SU-DHL-6 (cell line): ENCODE results near the gene SLC25A29.

Source experiments
- H2AFZ ChIP-seq: fragments of 200-600 bp; sonication (generic); 2 replicates; pipeline ENCODE4 v1.6.1; 2014; ENCODE audit warnings: low read depth, mild to moderate bottlenecking, moderate library complexity, mixed read lengths, antibody characterized with exemption, low read length; ENCODE audit not compliant: severe bottlenecking
- H3F3A ChIP-seq: fragments of 200-600 bp; shearing (Covaris generic); 2 replicates; pipeline ENCODE4 v1.6.0; 2016; ENCODE audit warnings: antibody characterized with exemption, mild to moderate bottlenecking; ENCODE audit not compliant: insufficient read depth
- H3K27ac ChIP-seq: fragments of 200-600 bp; sonication (generic); 2 replicates; pipeline ENCODE4 v1.5.1; 2016; ENCODE audit warnings: low read depth, mild to moderate bottlenecking, low read length, moderate library complexity, mixed read lengths
- H3K27me3 ChIP-seq: fragments of 200-600 bp; sonication (generic), shearing (Covaris generic); 2 replicates; pipeline ENCODE4 v1.6.0; 2014; ENCODE audit warnings: mild to moderate bottlenecking, low read length
- H3K36me3 ChIP-seq: fragments of 200-600 bp; sonication (generic); 2 replicates; pipeline ENCODE4 v1.6.1; 2014; ENCODE audit warnings: mild to moderate bottlenecking, low read length, mixed read lengths
- H3K4me2 ChIP-seq: fragments of 300-600, 200-600 bp; shearing (Covaris generic), sonication (generic); 2 replicates; pipeline ENCODE4 v1.6.0; 2014; ENCODE audit warnings: low read length, low read depth, mild to moderate bottlenecking; ENCODE audit not compliant: poor library complexity, severe bottlenecking
- H3K4me3 ChIP-seq: fragments of 200-600 bp; sonication (generic); 2 replicates; pipeline ENCODE4 v1.5.1; 2014; ENCODE audit warnings: antibody characterized with exemption, low read length, mild to moderate bottlenecking, mixed read lengths; ENCODE audit not compliant: insufficient read depth, poor library complexity, severe bottlenecking
- H3K79me2 ChIP-seq: fragments of 200-600 bp; sonication (generic); 2 replicates; pipeline ENCODE4 v1.6.1; 2014; ENCODE audit warnings: mild to moderate bottlenecking, low read length, moderate library complexity; ENCODE audit not compliant: insufficient read depth
- H3K9ac ChIP-seq: fragments of 200-600 bp; sonication (generic); 2 replicates; pipeline ENCODE4 v1.7.0; 2014; ENCODE audit warnings: mild to moderate bottlenecking, low read length
- H3K9me2 ChIP-seq: fragments of 200-600 bp; sonication (generic); replicated peaks from 2 replicates; pipeline ENCODE4 v1.6.1; 2014; ENCODE audit warnings: low read length; ENCODE audit not compliant: insufficient read depth
- H3K9me3 ChIP-seq: fragments of 200-600 bp; sonication (generic); 2 replicates; pipeline ENCODE4 v1.6.1; 2014; ENCODE audit warnings: low read length, mixed read lengths; ENCODE audit not compliant: insufficient read depth
- H4K20me1 ChIP-seq: fragments of 200-600 bp; sonication (generic); 2 replicates; pipeline ENCODE4 v1.6.1; 2014; ENCODE audit warnings: low read depth, mild to moderate bottlenecking, antibody characterized with exemption, low read length, moderate library complexity, mixed read lengths
- CTCF ChIP-seq: fragments of 200-600 bp; sonication (generic); IDR thresholded peaks from one replicate; pipeline ENCODE4 v1.5.1; 2017; ENCODE audit warnings: antibody characterized with exemption, mild to moderate bottlenecking, low read length, moderate library complexity; ENCODE audit not compliant: insufficient read depth, poor library complexity, severe bottlenecking
- EZH2phosphoT487 ChIP-seq: fragments of 200-600 bp; sonication (generic), shearing (Covaris generic); conservative IDR thresholded peaks from 2 replicates; pipeline ENCODE4 v1.6.1; 2018; ENCODE audit warnings: mild to moderate bottlenecking, antibody characterized with exemption, low read length, moderate library complexity, mixed read lengths

Gene SLC25A29

GRCh38 chr14:100296106-100296651 is 10.1 kb downstream of the SLC25A29 start:
- Histone ChIP-seq H3K27me3 (no peaks in the 10 kb centered on the region), H3K79me2 (no peaks in the 10 kb centered on the region), H3K9me2 (no peaks in the 10 kb centered on the region), H2AFZ (no peak overlapping the region), H3K4me3 (no peak overlapping the region), H3K9me3 (no peaks in the 10 kb centered on the region), H3K27ac (no peak overlapping the region), H3K4me2 (no peak overlapping the region), H3K9ac (no peak overlapping the region), H4K20me1 (no peaks in the 10 kb centered on the region; the same call in 1 of the 2 replicates), H3F3A (no peaks in the 10 kb centered on the region), H3K36me3 (no peaks in the 10 kb centered on the region)
- no peak for TF ChIP-seq CTCF
- TF ChIP-seq EZH2phosphoT487, result no peak

- H2AFZ ChIP-seq, result no peak overlapping the region
- no peak overlapping the region for H3K9ac ChIP-seq
- no peaks in the 10 kb centered on the region for H3K79me2 ChIP-seq
- no peak overlapping the region for H3K4me2 ChIP-seq
- no peaks in the 10 kb centered on the region for H3F3A ChIP-seq
- H3K4me3 ChIP-seq, result no peak overlapping the region
- H3K27ac ChIP-seq, result no peak overlapping the region
- no peaks in the 10 kb centered on the region for H3K9me3 ChIP-seq
- no peaks in the 10 kb centered on the region for H3K36me3 ChIP-seq
- H4K20me1 ChIP-seq, result no peaks in the 10 kb centered on the region; the same call in 1 of the 2 replicates
- TF ChIP-seq EZH2phosphoT487 (no peak), CTCF (no peak)
- no peaks in the 10 kb centered on the region for H3K27me3 ChIP-seq
- no peaks in the 10 kb centered on the region for H3K9me2 ChIP-seq
Observed at GRCh38 chr14:100295376-100296105, 10.7 kb downstream of the SLC25A29 start.

- Histone ChIP-seq H3K27me3 (no peaks in the 10 kb centered on the region), H3K79me2 (no peaks in the 10 kb centered on the region), H3F3A (no peaks in the 10 kb centered on the region), H3K36me3 (no peaks in the 10 kb centered on the region), H3K9me3 (no peaks in the 10 kb centered on the region), H3K9ac (no peak overlapping the region), H3K9me2 (no peaks in the 10 kb centered on the region), H3K4me3 (no peak overlapping the region), H3K27ac (no peak overlapping the region), H2AFZ (no peak overlapping the region), H4K20me1 (no peaks in the 10 kb centered on the region; the same call in 1 of the 2 replicates), H3K4me2 (no peak overlapping the region)
- TF ChIP-seq CTCF (no peak), EZH2phosphoT487 (no peak)
Observed at GRCh38 chr14:100294963-100295330, 11.3 kb downstream of the SLC25A29 start.
